ENCODE measurements around the gene EHF. TPM values are rescaled to one million over a fixed set of nuclear protein-coding genes. Genes with fewer than 3 reads are reported as not detected.

The EHF gene
- total RNA-seq, 1 donor from 2014 or later = 1.1 TPM

- no peak for TF ChIP-seq CTCF (IDR thresholded peaks at IDR 0.05)
- H3K4me3 Mint-ChIP-seq = no peak overlapping the region
- H3K27ac Mint-ChIP-seq = no peak overlapping the region
- DNase-seq (no peak), ATAC-seq (ENCODE audit: low read depth) (no peak)
- peaks cover 40% of the 10 kb centered on the region for H3K4me1 Mint-ChIP-seq
- ChIA-PET POLR2A (no interaction called here), CTCF (interaction anchor here (1.4 to 4.8 kb wide), 2 partner anchors 70 to 145 kb away, joined by 3 to 79 read pairs; no protein-coding TSS in a partner anchor)
- no peaks in the 10 kb centered on the region for H3K27me3 Mint-ChIP-seq
- H3K9me3 Mint-ChIP-seq = no peaks in the 10 kb centered on the region
- intact Hi-C loops (cut with micrococcal nuclease) = no loop called here
- no peaks in the 10 kb centered on the region for H3K36me3 Mint-ChIP-seq (ENCODE audit: low read depth)
These were observed 35.3 kb downstream of the EHF start for GRCh38 chr11:34656062-34656720.

- peaks cover 18% of the 10 kb centered on the region for H3K4me1 Mint-ChIP-seq
- no peaks in the 10 kb centered on the region for H3K27me3 Mint-ChIP-seq
- H3K4me3 Mint-ChIP-seq = no peak overlapping the region
- H3K27ac Mint-ChIP-seq = no peak overlapping the region
- no peak for ATAC-seq (ENCODE audit: low read depth)
- no peak for TF ChIP-seq CTCF (IDR thresholded peaks at IDR 0.05)
- CTCF ChIA-PET = interaction anchor here (1.0 kb wide), 1 partner anchor 73 kb away, joined by 3 read pairs; no protein-coding TSS in a partner anchor
- POLR2A ChIA-PET = no interaction called here
- intact Hi-C loops (cut with micrococcal nuclease) = no loop called here
- no peaks in the 10 kb centered on the region for H3K36me3 Mint-ChIP-seq (ENCODE audit: low read depth)
- no peaks in the 10 kb centered on the region for H3K9me3 Mint-ChIP-seq
- no peak for DNase-seq
These were observed 37.5 kb downstream of the EHF start for GRCh38 chr11:34658071-34659015.

GRCh38 chr11:34659096-34659733, 38.3 kb downstream of the EHF start:
- Mint-ChIP-seq H3K27me3 (no peaks in the 10 kb centered on the region), H3K36me3 (ENCODE audit: low read depth) (no peaks in the 10 kb centered on the region), H3K4me3 (no peak overlapping the region), H3K27ac (no peak overlapping the region), H3K4me1 (peaks cover 9% of the 10 kb centered on the region), H3K9me3 (no peaks in the 10 kb centered on the region)
- TF ChIP-seq CTCF (IDR thresholded peaks at IDR 0.05) = no peak
- no peak for ATAC-seq (ENCODE audit: low read depth)
- POLR2A ChIA-PET = interaction anchor here (1.5 kb wide), 1 partner anchor 8 kb away, joined by 3 read pairs; no protein-coding TSS in a partner anchor
- DNase-seq = no peak
- intact Hi-C loops (cut with micrococcal nuclease) = no loop called here
- CTCF ChIA-PET = interaction anchor here (1.0 kb wide), 1 partner anchor 73 kb away, joined by 3 read pairs; no protein-coding TSS in a partner anchor

- POLR2A ChIA-PET = no interaction called here
These were observed 44.4 kb downstream of the EHF start for GRCh38 chr11:34665077-34665835.

More at GRCh38 chr11:34665077-34665835, 44.4 kb downstream of the EHF start:
- Mint-ChIP-seq H3K9me3 (no peaks in the 10 kb centered on the region), H3K27me3 (peaks cover 4% of the 10 kb centered on the region), H3K4me1 (peaks cover 13% of the 10 kb centered on the region), H3K4me3 (no peak overlapping the region), H3K36me3 (ENCODE audit: low read depth) (no peaks in the 10 kb centered on the region), H3K27ac (no peak overlapping the region)
- CTCF ChIA-PET = no interaction called here
- intact Hi-C loops (cut with micrococcal nuclease) = no loop called here
- no peak for DNase-seq
- no peak for ATAC-seq (ENCODE audit: low read depth)
- no peak for TF ChIP-seq CTCF (IDR thresholded peaks at IDR 0.05)

Measured in activated B cell treated with CpG ODN at 0.5 μM for 24 hours (primary cell).